ENCODE measurements around the gene HSP90B1. TPM values are rescaled to one million over a fixed set of nuclear protein-coding genes. Genes with fewer than 3 reads are reported as not detected.

The HSP90B1 gene
- total RNA-seq, 4 donors from 2014 or later, result 171 to 346 (median 211) TPM

GRCh38 chr12:103952497-103952896 lies 22.3 kb downstream of the HSP90B1 start:
- WGBS, 2 donors (ENCODE audit: low coverage in 1 of 2), result 45% methylated on average over 1 of the region's 1 CpG; no CpG with 5 or more reads in 1 of the 2 donors
- peaks cover 0 to 56% (median 20%) of the 10 kb centered on the region in 4 donors for H3K36me3 ChIP-seq
- in situ Hi-C loops (cut with MboI; ENCODE audit: low pct_ligation_motif_present in 1 of 4, low pct_unique_long_range_greater_than_20kb in 1 of 4, low sequenced_read_pairs in 3 of 4), result loop anchor here in 2 of 4 donors (25.0 kb wide), 2 partner anchors 335 to 1160 kb away; partner anchors contain the start of gene WASHC4 (in 1 of the 2)

DNA sequence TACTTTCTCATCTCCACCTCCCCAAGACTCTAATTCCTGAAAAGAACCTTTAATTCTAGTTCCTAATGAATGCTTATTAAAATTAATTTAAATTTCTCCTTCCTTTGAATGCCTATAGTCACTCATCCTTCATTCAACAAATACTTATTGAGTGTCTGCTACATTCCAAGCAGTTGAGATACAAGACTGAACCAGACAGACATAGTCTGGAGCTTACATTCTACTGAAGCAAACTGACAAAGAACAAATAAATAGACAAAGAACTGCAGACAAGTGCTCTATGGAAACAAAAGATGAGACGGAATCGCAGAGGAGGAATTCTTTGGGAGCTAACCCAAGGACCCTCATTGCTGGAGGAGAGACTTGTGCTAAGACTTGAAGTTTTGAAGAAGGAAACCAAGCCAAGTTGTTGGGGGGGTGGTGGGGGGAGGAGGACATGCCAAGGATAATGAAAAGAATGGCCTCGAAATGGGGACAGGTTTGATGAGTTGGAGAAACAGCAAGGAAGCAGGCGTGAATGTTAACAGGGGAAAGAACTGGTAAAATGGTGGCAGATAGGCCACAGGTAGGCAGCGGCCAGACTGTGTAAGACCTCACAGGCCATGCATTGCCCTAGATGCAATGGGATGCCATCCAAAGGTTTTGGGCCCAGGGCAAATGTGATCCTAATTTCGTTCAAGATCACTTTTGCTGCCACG lies 25.8 kb downstream of the HSP90B1 start:
- no peak for DNase-seq
- H3K36me3 ChIP-seq, result peaks cover 0 to 24% (median 5%) of the 10 kb centered on the region in 4 donors

More at GRCh38 chr12:103952497-103952896, 22.3 kb downstream of the HSP90B1 start:
- Histone ChIP-seq H3K27ac (no peak overlapping the region), H3K4me3 (no peak overlapping the region), H3K9me3 (no peaks in the 10 kb centered on the region), H3K4me1 (peaks cover 5 to 20% (median 13%) of the 10 kb centered on the region in 4 donors), H3K27me3 (no peaks in the 10 kb centered on the region)
- no peak for TF ChIP-seq POLR2A (IDR thresholded peaks at IDR 0.05)
- no peak for TF ChIP-seq POLR2AphosphoS5 (IDR thresholded peaks at IDR 0.05)
- no peak for TF ChIP-seq CTCF (IDR thresholded peaks at IDR 0.05)
- no peak for TF ChIP-seq EP300 (IDR thresholded peaks at IDR 0.05; ENCODE audit: low read depth)
- DNase-seq, result no peak
- intact Hi-C loops (cut with DNase I; ENCODE audit: low total_unique reads), result no loop called here

DNA sequence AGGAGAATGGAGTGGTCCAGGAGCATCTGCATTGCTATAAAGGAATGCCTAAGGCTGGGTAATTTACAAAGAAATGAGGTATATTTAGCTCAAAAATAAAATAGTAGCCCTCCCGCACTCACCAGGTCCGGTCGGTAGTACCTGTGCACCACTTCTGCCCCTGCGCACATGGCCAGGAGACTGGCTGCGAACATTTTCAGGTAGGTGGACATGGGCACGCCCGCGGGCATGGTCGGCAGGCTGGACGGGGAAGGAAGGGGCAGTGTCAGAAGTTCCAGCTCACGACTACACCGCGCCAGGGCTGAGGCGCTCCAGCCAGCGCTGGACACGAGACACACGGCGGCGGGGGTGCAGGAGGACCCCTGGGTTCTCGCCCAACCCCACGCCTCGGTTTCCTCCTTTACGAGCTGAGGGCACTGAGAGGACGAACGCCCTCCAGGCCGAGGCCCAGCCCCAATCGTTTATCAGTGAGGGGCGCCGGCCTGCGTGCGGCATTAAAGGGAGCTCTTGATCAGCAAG lies 26.4 kb downstream of the HSP90B1 start:
- Histone ChIP-seq H3K27me3 (no peaks in the 10 kb centered on the region), H3K36me3 (peaks cover 0 to 20% (median 3%) of the 10 kb centered on the region in 4 donors), H3K4me1 (peaks cover 5 to 27% (median 14%) of the 10 kb centered on the region in 4 donors), H3K27ac (peak overlapping the region; percentile 91 to 96 (median 92)), H3K9me3 (no peaks in the 10 kb centered on the region), H3K4me3 (peak overlapping the region; percentile 53 to 87 (median 64))
- WGBS, 2 donors (ENCODE audit: low coverage in 1 of 2), result 0% methylated on average over 3 to 30 of the region's 31 CpGs
- intact Hi-C loops (cut with DNase I; ENCODE audit: low total_unique reads) (no loop called here), in situ Hi-C loops (cut with MboI; ENCODE audit: low pct_ligation_motif_present in 1 of 4, low pct_unique_long_range_greater_than_20kb in 1 of 4, low sequenced_read_pairs in 3 of 4) (loop anchor here in 2 of 4 donors (25.0 kb wide), 2 partner anchors 331 to 1156 kb away; partner anchors contain the start of gene WASHC4 (in 1 of the 2))
- DNase-seq, result no peak
- TF ChIP-seq POLR2A (IDR thresholded peaks at IDR 0.05), result no peak
- no peak for TF ChIP-seq POLR2AphosphoS5 (IDR thresholded peaks at IDR 0.05)
- TF ChIP-seq CTCF (IDR thresholded peaks at IDR 0.05), result no peak
- no peak for TF ChIP-seq EP300 (IDR thresholded peaks at IDR 0.05; ENCODE audit: low read depth)

More for the DNA sequence above, 25.8 kb downstream of the HSP90B1 start:
- Histone ChIP-seq H3K27me3 (no peaks in the 10 kb centered on the region), H3K9me3 (no peaks in the 10 kb centered on the region), H3K4me3 (peak overlapping the region; percentile 53 to 87 (median 64)), H3K4me1 (peaks cover 5 to 27% (median 14%) of the 10 kb centered on the region in 4 donors), H3K27ac (peak overlapping the region; percentile 91 to 96 (median 92))
- no peak for TF ChIP-seq EP300 (IDR thresholded peaks at IDR 0.05; ENCODE audit: low read depth)
- TF ChIP-seq POLR2AphosphoS5 (IDR thresholded peaks at IDR 0.05), result no peak
- TF ChIP-seq POLR2A (IDR thresholded peaks at IDR 0.05), result no peak
- no peak for TF ChIP-seq CTCF (IDR thresholded peaks at IDR 0.05)
- WGBS, 2 donors (ENCODE audit: low coverage in 1 of 2), result 28 to 48% methylated on average over 4 to 7 of the region's 7 CpGs
- in situ Hi-C loops (cut with MboI; ENCODE audit: low pct_ligation_motif_present in 1 of 4, low pct_unique_long_range_greater_than_20kb in 1 of 4, low sequenced_read_pairs in 3 of 4) (loop anchor here in 2 of 4 donors (25.0 kb wide), 2 partner anchors 331 to 1156 kb away; partner anchors contain the start of gene WASHC4 (in 1 of the 2)), intact Hi-C loops (cut with DNase I; ENCODE audit: low total_unique reads) (no loop called here)

- TF ChIP-seq POLR2A (IDR thresholded peaks at IDR 0.05) (no peak), EP300 (IDR thresholded peaks at IDR 0.05; ENCODE audit: low read depth) (no peak)
- H3K4me1 ChIP-seq, result peaks cover 5 to 27% (median 14%) of the 10 kb centered on the region in 4 donors
- DNase-seq, result no peak
- WGBS, 2 donors (ENCODE audit: low coverage in 1 of 2), result 87 to 91% methylated on average over 5 to 7 of the region's 7 CpGs
- no peaks in the 10 kb centered on the region for H3K27me3 ChIP-seq
- in situ Hi-C loops (cut with MboI; ENCODE audit: low pct_ligation_motif_present in 1 of 4, low pct_unique_long_range_greater_than_20kb in 1 of 4, low sequenced_read_pairs in 3 of 4) (loop anchor here in 2 of 4 donors (25.0 kb wide), 2 partner anchors 329 to 1154 kb away; partner anchors contain the start of gene WASHC4 (in 1 of the 2)), intact Hi-C loops (cut with DNase I; ENCODE audit: low total_unique reads) (no loop called here)
- H3K9me3 ChIP-seq, result no peaks in the 10 kb centered on the region
- H3K27ac ChIP-seq, result peak overlapping the region; percentile 91 to 96 (median 92)
- H3K4me3 ChIP-seq, result peak overlapping the region in 3 of 4 donors; percentile 53 to 87 (median 69)
- H3K36me3 ChIP-seq, result peaks cover 0 to 13% (median 0%) of the 10 kb centered on the region in 4 donors
Measured at GRCh38 chr12:103957865-103958388, 27.7 kb downstream of the HSP90B1 start.

Data from transverse colon (tissue), 4 donors.